Activated gamma-delta T cell treated with Interleukin-2 at 50 U/mL for 16 hours (primary cell): ENCODE data around the gene MISP.
"Not testable (repeated sequence)": the region's sequence is repeated elsewhere in the genome, so short reads cannot be mapped to it uniquely, and the experiment has no call there.

ENCODE experiments used
- DNase-seq: peaks from one replicate; pipeline ENCODE4 v3.0.0-alpha.2; 2020

The MISP gene

GRCh38 chr19:726993-727956 is 23.6 kb upstream of the MISP start:
- DNase-seq: no peak

DNA sequence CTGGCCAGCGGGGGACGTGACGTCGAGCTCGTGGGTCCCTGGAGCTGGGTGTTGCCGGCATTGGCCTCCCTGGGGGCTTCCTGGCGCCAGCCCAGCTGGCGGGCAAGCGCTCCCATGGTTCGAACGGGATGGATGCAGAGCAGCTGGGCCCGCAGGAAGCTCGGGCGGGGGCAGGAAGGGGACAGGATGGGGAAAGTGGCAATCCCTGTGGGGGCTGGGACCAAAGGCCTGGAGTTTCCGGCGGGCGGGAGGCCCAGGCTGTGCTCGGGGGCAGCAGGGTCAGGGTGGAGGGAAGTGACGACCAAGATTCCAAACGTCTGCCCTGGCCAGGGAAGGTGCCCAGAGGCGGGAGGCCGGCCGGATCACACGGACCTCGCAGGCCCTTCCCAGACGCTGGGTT is 22.9 kb upstream of the MISP start:
- no peak for DNase-seq

- DNase-seq: not testable (repeated sequence)
Observed at GRCh38 chr19:729564-729963, 21.3 kb upstream of the MISP start.

- no peak for DNase-seq
Observed at GRCh38 chr19:729965-730668, 20.8 kb upstream of the MISP start.

DNA sequence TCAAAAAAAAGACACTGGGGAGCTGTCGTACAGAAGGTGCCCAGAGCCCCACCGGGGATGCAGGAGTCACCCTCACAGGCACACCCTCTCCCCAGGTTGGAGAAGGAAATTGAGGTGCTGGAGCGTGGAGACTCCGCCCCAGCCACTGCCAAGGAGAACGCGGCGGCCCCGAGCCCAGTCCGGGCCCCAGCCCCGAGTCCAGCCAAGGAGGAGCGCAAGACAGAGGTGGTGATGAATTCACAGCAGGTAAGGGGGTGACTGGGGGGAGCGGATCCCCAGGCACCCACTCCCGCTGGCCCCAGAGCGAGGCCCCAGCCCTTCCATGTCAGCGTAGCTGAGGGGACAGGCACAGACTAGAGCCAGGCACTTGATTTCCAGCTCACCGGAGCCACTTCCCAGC is 19.9 kb upstream of the MISP start:
- no peak for DNase-seq

GRCh38 chr19:732148-733069 is 18.5 kb upstream of the MISP start:
- DNase-seq: no peak

- DNase-seq: no peak
Observed at GRCh38 chr19:734716-735115, 16.2 kb upstream of the MISP start.

- DNase-seq: no peak
Observed at GRCh38 chr19:736125-736524, 14.8 kb upstream of the MISP start.

DNA sequence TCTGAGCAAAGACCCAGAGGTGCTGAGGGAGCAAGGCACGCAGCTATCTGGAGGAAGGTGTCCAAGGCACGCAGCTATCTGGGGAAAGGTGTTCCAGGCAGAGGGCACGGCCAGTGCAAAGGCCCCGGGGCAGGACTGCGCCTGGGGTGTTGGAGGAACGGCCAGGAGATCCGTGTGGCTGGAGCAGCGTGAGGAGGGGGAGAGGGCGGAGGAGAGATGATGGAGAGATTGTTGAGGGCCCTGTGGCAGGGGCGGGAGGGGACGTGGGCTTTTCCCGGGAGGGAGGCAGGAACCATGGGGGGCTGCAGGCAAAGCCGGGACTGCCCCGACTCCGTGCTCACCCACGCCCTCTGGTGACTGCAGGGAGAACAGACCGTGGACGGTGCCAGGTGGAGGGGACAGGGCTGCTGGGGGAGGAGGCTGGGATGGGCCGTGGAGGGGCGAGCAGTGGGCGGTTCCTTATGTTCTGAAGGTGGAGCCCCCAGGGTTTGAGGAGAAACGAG is 13.3 kb upstream of the MISP start:
- peak; percentile 53 for DNase-seq

- DNase-seq: no peak
Observed at GRCh38 chr19:738509-739128, 12.3 kb upstream of the MISP start.

GRCh38 chr19:739998-740715 is 10.8 kb upstream of the MISP start:
- no peak for DNase-seq

DNA sequence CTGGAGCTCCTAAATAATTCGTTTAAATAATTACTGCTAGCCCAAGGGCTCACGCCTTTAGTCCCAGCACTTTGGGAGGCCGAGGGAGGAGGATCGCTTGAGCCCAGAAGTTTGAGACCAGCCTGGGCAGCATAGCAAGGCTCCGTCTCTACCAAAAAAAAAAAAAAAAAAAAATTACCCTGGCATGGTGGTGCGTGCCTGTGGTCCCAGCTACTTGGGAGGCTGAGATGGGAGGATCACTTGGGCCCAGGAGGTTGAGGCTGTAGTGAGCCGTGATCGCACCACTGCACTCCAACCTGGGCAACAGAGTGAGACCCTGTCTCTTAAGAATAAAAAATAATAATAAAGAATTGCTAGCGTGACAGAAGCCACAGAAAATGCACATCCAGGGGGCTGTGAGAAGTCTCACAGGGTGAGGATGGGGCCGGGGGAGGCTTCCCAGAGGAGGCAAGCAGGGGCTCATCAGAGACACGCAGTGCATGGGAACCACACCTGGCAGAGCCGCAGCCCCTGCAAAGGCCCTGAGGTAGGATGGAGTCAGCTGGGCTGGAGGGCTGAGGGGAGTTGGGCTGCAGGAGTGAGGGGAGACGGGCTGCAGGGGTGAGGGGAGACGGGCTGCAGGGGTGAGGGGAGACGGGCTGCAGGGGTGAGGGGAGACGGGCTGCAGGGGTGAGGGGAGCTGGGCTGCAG is 10.0 kb upstream of the MISP start:
- not testable (repeated sequence) for DNase-seq

DNA sequence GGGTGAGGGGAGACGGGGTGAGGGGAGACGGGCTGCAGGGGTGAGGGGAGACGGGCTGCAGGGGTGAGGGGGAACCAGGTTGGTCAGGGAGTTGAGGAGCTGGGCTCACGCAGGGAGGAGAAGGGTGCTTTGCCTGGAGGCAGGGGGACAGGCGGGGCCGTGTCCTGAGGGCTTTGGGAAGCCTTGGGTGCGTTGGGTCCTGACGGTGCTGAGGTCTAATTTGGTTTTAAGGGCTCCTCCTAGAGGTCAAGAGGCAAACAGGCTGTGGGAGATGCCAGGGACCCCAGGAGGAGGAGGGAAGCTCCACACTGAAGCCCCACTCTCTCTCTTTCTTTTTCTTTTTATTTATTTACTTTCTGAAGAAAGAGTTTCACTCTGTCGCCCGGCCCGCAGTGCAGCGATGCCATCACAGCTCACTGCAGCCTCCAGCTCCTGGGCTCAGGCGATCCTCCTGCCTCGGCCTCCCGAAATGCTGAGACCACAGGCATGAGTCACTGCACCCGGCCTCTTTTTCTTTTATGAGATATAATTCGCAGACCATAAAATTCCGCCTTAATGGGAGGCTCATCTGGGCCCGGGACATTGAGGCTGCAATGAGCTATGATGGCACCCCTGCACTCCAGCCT is 9.3 kb upstream of the MISP start:
- no peak for DNase-seq

DNA sequence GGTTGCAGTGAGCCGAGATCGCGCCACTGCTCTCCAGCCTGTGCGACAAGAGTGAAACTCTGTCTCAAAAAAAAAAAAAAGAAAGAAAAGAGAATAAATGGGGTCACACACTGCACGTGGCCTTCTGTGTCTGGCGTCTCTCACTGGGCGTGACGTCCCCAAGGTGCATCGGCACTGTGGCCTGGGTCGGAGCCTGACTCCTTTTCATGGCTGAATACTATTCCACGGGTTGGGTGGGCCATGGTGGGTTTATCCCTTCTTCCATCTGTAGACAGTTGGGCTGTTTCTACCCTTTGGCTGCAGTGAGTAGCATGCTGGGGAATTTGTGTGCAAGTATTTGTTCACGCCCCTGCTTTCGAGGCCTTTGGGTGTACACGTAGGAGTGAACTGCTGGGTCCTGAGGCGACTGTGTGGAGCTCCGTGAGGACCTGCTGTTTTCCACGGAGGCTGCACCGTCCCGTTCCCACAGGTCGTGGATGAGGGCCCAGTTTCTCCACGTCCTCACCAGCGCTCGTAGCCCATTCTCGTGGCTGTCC is 8.3 kb upstream of the MISP start:
- DNase-seq: no peak

DNA sequence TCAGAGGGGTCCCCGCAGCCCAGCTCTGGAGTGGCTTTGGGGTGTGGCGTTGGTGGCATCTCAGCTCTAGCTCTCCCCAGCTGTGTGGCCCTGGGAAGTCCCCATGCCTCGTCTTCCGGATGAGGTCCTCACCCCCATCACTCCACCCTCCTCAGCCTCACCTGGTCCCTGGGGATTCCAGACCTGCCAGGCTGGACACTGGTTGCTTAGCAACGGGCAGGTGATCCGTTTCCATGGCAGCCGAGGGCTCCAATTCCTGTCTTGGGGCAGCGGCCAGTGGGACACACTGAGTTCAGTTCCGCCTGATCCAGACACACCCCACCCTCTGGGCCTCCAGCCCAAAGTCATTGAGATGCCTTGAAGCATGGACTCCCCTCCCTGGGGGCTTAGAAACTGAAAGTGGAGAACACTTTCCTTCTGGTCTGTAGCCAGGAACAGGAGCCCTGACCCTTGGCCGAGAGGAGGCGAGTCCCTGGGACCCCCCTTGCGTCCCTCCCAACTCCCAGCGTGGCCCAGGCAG is 7.7 kb upstream of the MISP start:
- no peak for DNase-seq

DNA sequence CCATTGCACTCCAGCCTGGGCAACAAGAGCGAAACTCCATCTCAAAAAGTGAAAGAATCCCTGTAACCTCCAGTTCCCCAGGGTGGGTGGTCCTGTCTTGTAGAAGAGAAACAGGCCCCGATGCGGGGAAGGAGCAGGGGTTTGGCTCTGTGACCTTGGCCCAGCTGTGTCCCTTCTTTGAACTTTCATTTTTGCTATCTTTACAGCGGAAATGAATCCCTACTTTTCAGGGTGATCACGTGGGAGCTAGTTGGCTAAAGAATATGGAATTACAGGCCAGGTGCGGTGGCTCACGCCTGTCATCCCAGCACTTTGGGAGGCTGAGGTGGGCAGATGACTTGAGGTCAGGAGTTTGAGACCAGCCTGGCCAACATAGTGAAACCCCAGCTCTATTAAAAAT is 5.8 kb upstream of the MISP start:
- DNase-seq: not testable (repeated sequence)

- no peak for DNase-seq
Observed at GRCh38 chr19:746208-746819, 4.6 kb upstream of the MISP start.

DNA sequence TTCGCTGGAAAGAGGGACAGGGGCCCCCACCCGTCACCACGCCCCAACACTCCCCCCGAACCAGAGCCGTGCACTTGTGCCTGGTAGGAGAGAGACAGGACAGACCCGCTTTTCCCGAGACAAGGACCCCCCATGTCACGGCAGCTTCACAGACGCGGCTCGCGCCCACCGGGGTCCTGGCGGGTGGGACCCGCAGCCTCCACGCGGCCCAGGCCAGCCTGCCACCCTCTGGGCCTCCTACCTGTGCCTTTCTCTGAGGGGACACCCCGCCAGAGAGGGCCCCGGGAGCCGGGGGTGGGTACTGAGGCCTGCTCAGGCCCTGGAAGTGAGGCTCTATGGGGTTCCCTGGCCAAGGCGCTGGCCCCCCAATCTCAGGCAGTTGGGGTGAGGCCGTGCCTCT is 4.0 kb upstream of the MISP start:
- DNase-seq: no peak

- DNase-seq: no peak
Observed at GRCh38 chr19:747432-748273, 3.3 kb upstream of the MISP start.
